Measurements from ENCODE around the gene TNFAIP8. TPM values are rescaled to one million over a fixed set of nuclear protein-coding genes. Genes with fewer than 3 reads are reported as not detected.

The TNFAIP8 gene
- total and polyA plus RNA-seq, 2 of the 13 experiments (the other 11 are each of a cell fraction or from before 2014, with no cell fraction given) = 6.4 to 11.2 TPM

- ChIA-PET POLR2A (no interaction called here), CTCF (ENCODE audit: low intra/inter-chr PET ratio, low total read pairs) (no interaction called here)
- Histone ChIP-seq H3K4me1 (ENCODE audit: insufficient read depth, low read length) (peaks cover 20% of the 10 kb centered on the region), H3K79me2 (ENCODE audit: insufficient read depth, low read length) (no peaks in the 10 kb centered on the region), H4K20me1 (ENCODE audit: insufficient read depth, low read length) (no peaks in the 10 kb centered on the region), H3K36me3 (replicated peaks in 1 of 2; ENCODE audit: control insufficient read depth in 1 of 2, insufficient read depth in 2 of 2, low read length in 2 of 2) (no peaks in the 10 kb centered on the region), H3K4me2 (ENCODE audit: low read depth, low read length) (no peak overlapping the region), H2AFZ (ENCODE audit: low read length) (no peak overlapping the region), H3K27ac (ENCODE audit: extremely low read length, insufficient read depth, low read length) (no peak overlapping the region), H3K9me3 (ENCODE audit: low read length) (no peaks in the 10 kb centered on the region), H3K9ac (ENCODE audit: insufficient read depth, low read depth, low read length) (no peak overlapping the region), H3K4me3 (replicated peaks in 1 of 3; ENCODE audit: insufficient read depth in 1 of 3, low read depth in 2 of 3, low read length in 3 of 3) (no peak overlapping the region), H3K27me3 (ENCODE audit: control insufficient read depth in 1 of 2, insufficient read depth in 2 of 2, low read length in 2 of 2) (no peaks in the 10 kb centered on the region)
- no peak for FAIRE-seq
- 63% methylated on average over 2 of the region's 2 CpGs for WGBS (ENCODE audit: low lambda C conversion rate)
- DNase-seq (ENCODE audit: low spot score) = no peak
- ATAC-seq = no peak
- no peak for TF ChIP-seq ZNF101 (CRISPR knock-in tag; IDR thresholded peaks at IDR 0.05; ENCODE audit: borderline replicate concordance, low read depth)
- TF ChIP-seq SMAD3 (CRISPR knock-in tag; IDR thresholded peaks at IDR 0.05) = no peak
- TF ChIP-seq, protein P1, sequence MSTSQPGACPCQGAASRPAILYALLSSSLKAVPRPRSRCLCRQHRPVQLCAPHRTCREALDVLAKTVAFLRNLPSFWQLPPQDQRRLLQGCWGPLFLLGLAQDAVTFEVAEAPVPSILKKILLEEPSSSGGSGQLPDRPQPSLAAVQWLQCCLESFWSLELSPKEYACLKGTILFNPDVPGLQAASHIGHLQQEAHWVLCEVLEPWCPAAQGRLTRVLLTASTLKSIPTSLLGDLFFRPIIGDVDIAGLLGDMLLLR (CRISPR knock-in tag; IDR thresholded peaks at IDR 0.05) = no peak
- TF ChIP-seq ZBTB8A (CRISPR knock-in tag; IDR thresholded peaks at IDR 0.05; ENCODE audit: borderline replicate concordance, low read depth) = no peak
- no peak for TF ChIP-seq ELF1 (CRISPR knock-in tag; IDR thresholded peaks at IDR 0.05)
- no peak for TF ChIP-seq ZBTB42 (CRISPR knock-in tag; IDR thresholded peaks at IDR 0.05)
- TF ChIP-seq ZNF878 (CRISPR knock-in tag; IDR thresholded peaks at IDR 0.05) = no peak
- TF ChIP-seq, protein P2, sequence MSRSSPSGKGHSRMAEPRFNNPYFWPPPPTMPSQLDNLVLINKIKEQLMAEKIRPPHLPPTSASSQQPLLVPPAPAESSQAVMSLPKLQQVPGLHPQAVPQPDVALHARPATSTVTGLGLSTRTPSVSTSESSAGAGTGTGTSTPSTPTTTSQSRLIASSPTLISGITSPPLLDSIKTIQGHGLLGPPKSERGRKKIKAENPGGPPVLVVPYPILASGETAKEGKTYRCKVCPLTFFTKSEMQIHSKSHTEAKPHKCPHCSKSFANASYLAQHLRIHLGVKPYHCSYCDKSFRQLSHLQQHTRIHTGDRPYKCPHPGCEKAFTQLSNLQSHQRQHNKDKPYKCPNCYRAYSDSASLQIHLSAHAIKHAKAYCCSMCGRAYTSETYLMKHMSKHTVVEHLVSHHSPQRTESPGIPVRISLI (CRISPR knock-in tag; IDR thresholded peaks at IDR 0.05; ENCODE audit: borderline replicate concordance) = no peak
- no peak for TF ChIP-seq SKIL (CRISPR knock-in tag; IDR thresholded peaks at IDR 0.05; ENCODE audit: borderline replicate concordance)
- no peak for TF ChIP-seq ZNF549 (CRISPR knock-in tag; IDR thresholded peaks at IDR 0.05)
- no peak for TF ChIP-seq GZF1 (CRISPR knock-in tag; IDR thresholded peaks at IDR 0.05)
- TF ChIP-seq TOE1 (CRISPR knock-in tag; IDR thresholded peaks at IDR 0.05) = no peak
- TF ChIP-seq ZNF335 (CRISPR knock-in tag; IDR thresholded peaks at IDR 0.05) = no peak
- no peak for TF ChIP-seq ZNF30 (CRISPR knock-in tag; IDR thresholded peaks at IDR 0.05)
- no peak for TF ChIP-seq GLMP (CRISPR knock-in tag; IDR thresholded peaks at IDR 0.05; ENCODE audit: borderline replicate concordance)
- TF ChIP-seq ZBTB4 (CRISPR knock-in tag; IDR thresholded peaks at IDR 0.05; ENCODE audit: borderline replicate concordance) = no peak
- TF ChIP-seq ZBTB1 (CRISPR knock-in tag; IDR thresholded peaks at IDR 0.05; ENCODE audit: borderline replicate concordance) = no peak
- BruUV-seq (replicated peaks) = no TSS peak
- intact Hi-C loops (cut with micrococcal nuclease; ENCODE audit: unreplicated experiment) (no loop called here), in situ Hi-C loops (cut with HindIII; ENCODE audit: extremely low pct_ligation_motif_present, low pct_unique_long_range_greater_than_20kb) (no loop called here)
These were observed 2.6 kb upstream of the TNFAIP8 start for GRCh38 chr5:119353213-119353612.

Data from HepG2 (cell line).